ENCODE results near the gene SNCA. TPM values are rescaled to one million over a fixed set of nuclear protein-coding genes. Genes with fewer than 3 reads are reported as not detected.

SNCA gene
- total RNA-seq, 2 experiments from 2014 or later: not detected

DNA sequence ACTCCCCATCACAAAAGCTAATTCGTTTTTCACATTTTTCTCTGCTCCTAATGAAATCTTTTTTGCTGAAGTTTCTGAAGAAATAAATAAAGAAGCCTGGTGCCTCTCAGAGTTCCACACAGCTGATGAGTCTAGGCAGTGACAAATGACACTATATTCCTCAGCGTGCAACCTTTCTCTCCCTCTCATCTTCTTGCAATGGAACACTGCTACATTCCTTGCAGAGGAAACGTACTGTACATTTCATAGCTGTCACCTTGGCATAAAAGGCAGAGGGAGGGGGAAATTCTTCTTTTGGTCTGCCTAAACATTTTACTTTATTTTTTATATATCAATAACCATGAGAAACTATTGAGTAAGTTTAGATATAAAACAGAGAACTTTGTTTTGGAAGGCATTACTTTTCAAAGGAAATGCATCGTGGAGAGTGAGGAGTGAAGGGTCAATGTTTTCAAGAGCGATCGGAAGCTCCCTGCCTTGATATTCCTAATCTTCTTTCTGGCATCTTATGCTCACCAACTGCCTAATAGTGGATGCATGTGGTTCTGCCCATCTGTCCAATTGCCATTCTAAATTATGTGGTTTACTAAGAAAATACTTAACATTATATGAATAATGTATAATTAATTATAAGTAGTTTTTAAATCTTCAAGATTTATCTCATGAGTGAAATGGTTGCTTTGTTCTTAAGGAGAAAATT is 29.4 kb downstream of the SNCA start:
- POLR2A ChIA-PET: no interaction called here
- TF ChIP-seq, protein P1, sequence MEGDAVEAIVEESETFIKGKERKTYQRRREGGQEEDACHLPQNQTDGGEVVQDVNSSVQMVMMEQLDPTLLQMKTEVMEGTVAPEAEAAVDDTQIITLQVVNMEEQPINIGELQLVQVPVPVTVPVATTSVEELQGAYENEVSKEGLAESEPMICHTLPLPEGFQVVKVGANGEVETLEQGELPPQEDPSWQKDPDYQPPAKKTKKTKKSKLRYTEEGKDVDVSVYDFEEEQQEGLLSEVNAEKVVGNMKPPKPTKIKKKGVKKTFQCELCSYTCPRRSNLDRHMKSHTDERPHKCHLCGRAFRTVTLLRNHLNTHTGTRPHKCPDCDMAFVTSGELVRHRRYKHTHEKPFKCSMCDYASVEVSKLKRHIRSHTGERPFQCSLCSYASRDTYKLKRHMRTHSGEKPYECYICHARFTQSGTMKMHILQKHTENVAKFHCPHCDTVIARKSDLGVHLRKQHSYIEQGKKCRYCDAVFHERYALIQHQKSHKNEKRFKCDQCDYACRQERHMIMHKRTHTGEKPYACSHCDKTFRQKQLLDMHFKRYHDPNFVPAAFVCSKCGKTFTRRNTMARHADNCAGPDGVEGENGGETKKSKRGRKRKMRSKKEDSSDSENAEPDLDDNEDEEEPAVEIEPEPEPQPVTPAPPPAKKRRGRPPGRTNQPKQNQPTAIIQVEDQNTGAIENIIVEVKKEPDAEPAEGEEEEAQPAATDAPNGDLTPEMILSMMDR (IDR thresholded peaks at IDR 0.05): no peak
- ATAC-seq (no peak), DNase-seq (no peak)
- Mint-ChIP-seq H3K4me1 (ENCODE audit: low read depth) (no peaks in the 10 kb centered on the region), H3K9me3 (no peaks in the 10 kb centered on the region), H3K4me3 (no peak overlapping the region), H3K27me3 (no peaks in the 10 kb centered on the region), H3K36me3 (ENCODE audit: low read depth) (no peaks in the 10 kb centered on the region), H3K27ac (no peak overlapping the region)
- CTCF ChIA-PET: interaction anchor here (1.5 kb wide), 1 partner anchor 79 kb away, joined by 3 read pairs; no protein-coding TSS in a partner anchor
- intact Hi-C loops (cut with micrococcal nuclease): no loop called here

DNA sequence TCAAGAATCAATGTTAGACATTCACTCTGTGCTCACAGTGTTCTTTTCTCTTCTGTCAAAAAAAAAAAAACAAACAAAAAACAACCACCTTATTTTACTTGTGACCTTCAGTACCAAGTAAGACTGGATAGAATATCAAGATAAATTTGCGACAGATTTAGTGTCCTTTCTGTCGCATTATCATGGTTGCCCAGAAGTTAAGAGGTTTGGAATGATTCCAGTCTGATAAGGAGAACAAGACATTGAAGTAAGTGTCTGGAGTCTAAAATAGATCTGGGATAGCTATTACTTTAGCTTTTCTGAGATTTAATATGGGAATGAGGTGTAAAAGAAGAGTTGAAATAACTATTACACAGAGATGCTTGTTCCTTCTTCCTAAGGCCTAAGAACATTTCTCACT is 31.7 kb downstream of the SNCA start:
- Mint-ChIP-seq H3K9me3 (no peaks in the 10 kb centered on the region), H3K27ac (no peak overlapping the region), H3K4me1 (ENCODE audit: low read depth) (no peaks in the 10 kb centered on the region), H3K36me3 (ENCODE audit: low read depth) (no peaks in the 10 kb centered on the region), H3K4me3 (no peak overlapping the region), H3K27me3 (no peaks in the 10 kb centered on the region)
- ChIA-PET CTCF (no interaction called here), POLR2A (no interaction called here)
- TF ChIP-seq, protein P1 (IDR thresholded peaks at IDR 0.05): no peak
- intact Hi-C loops (cut with micrococcal nuclease): no loop called here
- ATAC-seq (no peak), DNase-seq (no peak)

- Mint-ChIP-seq H3K9me3 (no peaks in the 10 kb centered on the region), H3K4me1 (ENCODE audit: low read depth) (no peaks in the 10 kb centered on the region), H3K27ac (no peak overlapping the region), H3K4me3 (no peak overlapping the region), H3K36me3 (ENCODE audit: low read depth) (no peaks in the 10 kb centered on the region), H3K27me3 (no peaks in the 10 kb centered on the region)
- ChIA-PET CTCF (interaction anchor here (1.3 kb wide), 1 partner anchor 91 kb away, joined by 3 read pairs; the partner anchor contains the start of gene MMRN1), POLR2A (no interaction called here)
- DNase-seq (no peak), ATAC-seq (no peak)
- TF ChIP-seq, protein P1 (IDR thresholded peaks at IDR 0.05): no peak
- intact Hi-C loops (cut with micrococcal nuclease): no loop called here
These were observed 33.0 kb downstream of the SNCA start for GRCh38 chr4:89803915-89804314.

DNA sequence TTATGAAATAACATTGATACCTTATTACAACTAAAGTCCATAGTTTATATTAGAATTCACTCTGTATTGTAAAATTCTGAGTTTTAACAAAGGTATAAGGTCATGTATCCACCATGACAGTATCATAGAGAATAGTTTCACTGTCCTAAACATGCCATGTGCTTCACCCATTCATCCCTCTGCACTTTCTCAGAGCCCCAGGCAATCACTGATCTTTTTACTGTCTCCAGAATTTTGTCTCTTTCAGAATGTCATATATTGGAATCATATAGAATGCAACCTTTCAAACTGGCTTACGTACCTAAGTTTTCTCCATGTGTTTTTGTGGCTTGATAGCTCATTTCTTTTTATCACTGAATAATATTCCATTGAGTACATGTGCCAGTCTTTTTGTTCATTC is 33.9 kb downstream of the SNCA start:
- Mint-ChIP-seq H3K9me3 (no peaks in the 10 kb centered on the region), H3K4me3 (no peak overlapping the region), H3K4me1 (ENCODE audit: low read depth) (no peaks in the 10 kb centered on the region), H3K36me3 (ENCODE audit: low read depth) (no peaks in the 10 kb centered on the region), H3K27ac (no peak overlapping the region), H3K27me3 (no peaks in the 10 kb centered on the region)
- ChIA-PET CTCF (interaction anchor here (1.3 kb wide), 1 partner anchor 92 kb away, joined by 3 read pairs; the partner anchor contains the start of gene MMRN1), POLR2A (no interaction called here)
- ATAC-seq: no peak
- TF ChIP-seq, protein P1 (IDR thresholded peaks at IDR 0.05): no peak
- intact Hi-C loops (cut with micrococcal nuclease): no loop called here
- DNase-seq: no peak

DNA sequence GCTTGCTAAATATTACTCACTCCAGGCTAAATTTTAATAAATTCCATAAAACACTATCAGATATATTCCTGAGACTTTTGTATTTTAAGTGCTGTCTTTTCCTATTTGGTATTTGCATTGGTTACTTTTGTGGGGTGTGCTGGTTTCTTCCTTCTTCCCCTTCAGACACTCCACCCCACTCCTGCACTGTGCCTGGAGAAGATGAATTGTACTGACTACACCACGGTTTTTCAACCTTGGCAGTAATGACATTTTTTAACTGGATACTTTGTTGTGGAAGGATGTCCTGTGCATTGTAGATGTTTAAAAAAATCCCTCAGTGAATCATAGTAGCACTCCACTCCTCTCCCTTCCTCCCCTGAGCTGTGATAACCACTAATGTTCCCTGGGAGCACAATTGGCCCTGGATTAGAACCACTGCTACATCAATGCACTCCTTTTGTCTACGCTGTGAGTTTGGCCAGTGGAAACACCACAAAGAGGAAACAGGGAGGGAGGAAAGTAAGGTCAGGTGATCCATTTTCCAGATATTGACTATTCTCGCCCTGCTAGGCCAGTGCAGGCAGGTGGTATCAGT is 36.3 kb downstream of the SNCA start:
- intact Hi-C loops (cut with micrococcal nuclease): no loop called here
- Mint-ChIP-seq H3K27ac (no peak overlapping the region), H3K36me3 (ENCODE audit: low read depth) (no peaks in the 10 kb centered on the region), H3K9me3 (no peaks in the 10 kb centered on the region), H3K27me3 (no peaks in the 10 kb centered on the region), H3K4me1 (ENCODE audit: low read depth) (no peaks in the 10 kb centered on the region), H3K4me3 (no peak overlapping the region)
- ChIA-PET CTCF (no interaction called here), POLR2A (no interaction called here)
- DNase-seq (no peak), ATAC-seq (no peak)
- TF ChIP-seq, protein P1 (IDR thresholded peaks at IDR 0.05): no peak
